ENCODE data around the gene SNRPD2. TPM values are rescaled to one million over a fixed set of nuclear protein-coding genes. Genes with fewer than 3 reads are reported as not detected.

Gene SNRPD2
- total and polyA plus RNA-seq, 2 donors (not counting 1 experiment from before 2014, with no cell fraction given), result 362 to 440 TPM

GRCh38 chr19:45664575-45664974 is 27.2 kb downstream of the SNRPD2 start:
- H3K27ac ChIP-seq (ENCODE audit: insufficient read depth, low read length), result no peak overlapping the region
- H3K4me2 ChIP-seq (ENCODE audit: extremely low read depth, insufficient read depth, low read length), result no peak overlapping the region
- H4K20me1 ChIP-seq (ENCODE audit: control insufficient read depth, extremely low read depth, insufficient read depth, low read length), result no peaks in the 10 kb centered on the region
- H3K4me1 ChIP-seq (ENCODE audit: control insufficient read depth, extremely low read depth, insufficient read depth, low read length), result peaks cover 12% of the 10 kb centered on the region
- no peaks in the 10 kb centered on the region for H3K36me3 ChIP-seq (ENCODE audit: control insufficient read depth, insufficient read depth, low read length)
- H3K4me3 ChIP-seq (replicated peaks in 1 of 4; ENCODE audit: control extremely low read depth in 1 of 4, insufficient read depth in 1 of 4, low read depth in 3 of 4, low read length in 4 of 4), result no peak overlapping the region
- H3K79me2 ChIP-seq (ENCODE audit: control insufficient read depth, insufficient read depth, low read length), result no peaks in the 10 kb centered on the region
- TF ChIP-seq EZH2 (IDR thresholded peaks at IDR 0.05; ENCODE audit: low read length, missing control alignments) (no peak), CTCF (conservative IDR thresholded peaks at IDR 0.05 in 1 of 2, IDR thresholded peaks at IDR 0.05 in 1 of 2; ENCODE audit: low read depth in 1 of 2, low read length in 2 of 2) (no peak)
- no peak overlapping the region for H3K9ac ChIP-seq (ENCODE audit: insufficient read depth, low read length)
- no peaks in the 10 kb centered on the region for H3K9me3 ChIP-seq (ENCODE audit: control insufficient read depth, insufficient read depth, low read depth, low read length)
- H3K27me3 ChIP-seq (ENCODE audit: control insufficient read depth, insufficient read depth, low read length), result peaks cover 7% of the 10 kb centered on the region
- H2AFZ ChIP-seq (ENCODE audit: low read length), result no peak overlapping the region
- DNase-seq (ENCODE audit: low read depth in 2 of 2), result no peak

DNA sequence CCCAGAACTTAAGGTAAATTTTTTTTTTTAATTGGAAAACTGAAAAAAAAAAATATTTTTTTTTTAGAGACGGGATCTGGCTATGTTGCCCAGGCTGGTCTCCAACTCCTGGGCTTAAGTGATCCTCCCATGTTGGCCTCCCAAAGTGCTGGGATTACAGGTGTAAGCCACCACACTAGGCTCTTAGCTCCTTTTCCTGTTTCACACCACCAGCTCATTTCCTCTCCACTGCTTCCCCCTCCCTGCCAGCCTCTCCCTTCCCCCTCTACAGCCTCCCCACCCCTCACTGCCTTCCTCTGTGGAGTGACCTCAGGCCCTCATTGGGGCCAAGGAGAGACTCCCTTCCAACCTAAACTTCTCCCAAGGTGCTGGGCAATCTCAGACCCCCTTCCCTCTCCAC is 28.0 kb downstream of the SNRPD2 start:
- H3K4me2 ChIP-seq (ENCODE audit: extremely low read depth, insufficient read depth, low read length), result no peak overlapping the region
- H3K9ac ChIP-seq (ENCODE audit: insufficient read depth, low read length), result no peak overlapping the region
- no peaks in the 10 kb centered on the region for H4K20me1 ChIP-seq (ENCODE audit: control insufficient read depth, extremely low read depth, insufficient read depth, low read length)
- TF ChIP-seq CTCF (conservative IDR thresholded peaks at IDR 0.05 in 1 of 2, IDR thresholded peaks at IDR 0.05 in 1 of 2; ENCODE audit: low read depth in 1 of 2, low read length in 2 of 2) (no peak), EZH2 (IDR thresholded peaks at IDR 0.05; ENCODE audit: low read length, missing control alignments) (no peak)
- H3K9me3 ChIP-seq (ENCODE audit: control insufficient read depth, insufficient read depth, low read depth, low read length), result no peaks in the 10 kb centered on the region
- DNase-seq (ENCODE audit: low read depth in 2 of 2), result no peak
- no peak overlapping the region for H3K4me3 ChIP-seq (replicated peaks in 1 of 4; ENCODE audit: control extremely low read depth in 1 of 4, insufficient read depth in 1 of 4, low read depth in 3 of 4, low read length in 4 of 4)
- peaks cover 8% of the 10 kb centered on the region for H3K4me1 ChIP-seq (ENCODE audit: control insufficient read depth, extremely low read depth, insufficient read depth, low read length)
- H2AFZ ChIP-seq (ENCODE audit: low read length), result no peak overlapping the region
- no peaks in the 10 kb centered on the region for H3K79me2 ChIP-seq (ENCODE audit: control insufficient read depth, insufficient read depth, low read length)
- H3K36me3 ChIP-seq (ENCODE audit: control insufficient read depth, insufficient read depth, low read length), result no peaks in the 10 kb centered on the region
- peaks cover 7% of the 10 kb centered on the region for H3K27me3 ChIP-seq (ENCODE audit: control insufficient read depth, insufficient read depth, low read length)
- no peak overlapping the region for H3K27ac ChIP-seq (ENCODE audit: insufficient read depth, low read length)

DNA sequence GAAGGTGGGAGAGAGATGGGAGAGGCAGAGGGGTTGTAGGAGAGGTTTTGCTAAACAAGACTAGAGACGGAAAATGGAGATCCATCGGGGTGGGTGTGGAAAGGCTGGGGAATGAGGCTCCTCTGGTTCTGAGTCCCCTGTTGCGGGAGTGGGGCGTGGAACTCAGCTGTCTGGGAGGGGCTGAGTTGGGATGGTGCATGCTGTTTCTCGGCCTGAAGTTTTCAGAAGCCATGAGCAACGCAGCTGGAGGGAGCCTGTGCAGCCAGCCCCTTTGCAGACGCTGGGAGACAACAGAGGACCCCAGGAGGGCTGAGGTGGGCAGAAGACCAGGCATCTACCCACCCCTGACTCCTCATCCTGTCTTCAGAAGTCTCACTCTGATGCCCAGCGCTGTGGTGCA is 31.1 kb downstream of the SNRPD2 start:
- TF ChIP-seq EZH2 (IDR thresholded peaks at IDR 0.05; ENCODE audit: low read length, missing control alignments) (no peak), CTCF (conservative IDR thresholded peaks at IDR 0.05 in 1 of 2, IDR thresholded peaks at IDR 0.05 in 1 of 2; ENCODE audit: low read depth in 1 of 2, low read length in 2 of 2) (no peak)

More for the DNA sequence above, 31.1 kb downstream of the SNRPD2 start:
- H3K9me3 ChIP-seq (ENCODE audit: control insufficient read depth, insufficient read depth, low read depth, low read length), result no peaks in the 10 kb centered on the region
- no peak overlapping the region for H3K4me2 ChIP-seq (ENCODE audit: extremely low read depth, insufficient read depth, low read length)
- no peak overlapping the region for H3K27ac ChIP-seq (ENCODE audit: insufficient read depth, low read length)
- H2AFZ ChIP-seq (ENCODE audit: low read length), result no peak overlapping the region
- no peaks in the 10 kb centered on the region for H3K79me2 ChIP-seq (ENCODE audit: control insufficient read depth, insufficient read depth, low read length)
- no peak overlapping the region for H3K4me3 ChIP-seq (replicated peaks in 1 of 4; ENCODE audit: control extremely low read depth in 1 of 4, insufficient read depth in 1 of 4, low read depth in 3 of 4, low read length in 4 of 4)
- no peaks in the 10 kb centered on the region for H3K36me3 ChIP-seq (ENCODE audit: control insufficient read depth, insufficient read depth, low read length)
- no peak overlapping the region for H3K9ac ChIP-seq (ENCODE audit: insufficient read depth, low read length)
- H3K27me3 ChIP-seq (ENCODE audit: control insufficient read depth, insufficient read depth, low read length), result no peaks in the 10 kb centered on the region
- no peaks in the 10 kb centered on the region for H3K4me1 ChIP-seq (ENCODE audit: control insufficient read depth, extremely low read depth, insufficient read depth, low read length)
- no peak for DNase-seq (ENCODE audit: low read depth in 2 of 2)
- H4K20me1 ChIP-seq (ENCODE audit: control insufficient read depth, extremely low read depth, insufficient read depth, low read length), result no peaks in the 10 kb centered on the region

All from fibroblast of lung (primary cell).